Measurements from ENCODE around the gene SRGAP1.

The SRGAP1 gene

DNA sequence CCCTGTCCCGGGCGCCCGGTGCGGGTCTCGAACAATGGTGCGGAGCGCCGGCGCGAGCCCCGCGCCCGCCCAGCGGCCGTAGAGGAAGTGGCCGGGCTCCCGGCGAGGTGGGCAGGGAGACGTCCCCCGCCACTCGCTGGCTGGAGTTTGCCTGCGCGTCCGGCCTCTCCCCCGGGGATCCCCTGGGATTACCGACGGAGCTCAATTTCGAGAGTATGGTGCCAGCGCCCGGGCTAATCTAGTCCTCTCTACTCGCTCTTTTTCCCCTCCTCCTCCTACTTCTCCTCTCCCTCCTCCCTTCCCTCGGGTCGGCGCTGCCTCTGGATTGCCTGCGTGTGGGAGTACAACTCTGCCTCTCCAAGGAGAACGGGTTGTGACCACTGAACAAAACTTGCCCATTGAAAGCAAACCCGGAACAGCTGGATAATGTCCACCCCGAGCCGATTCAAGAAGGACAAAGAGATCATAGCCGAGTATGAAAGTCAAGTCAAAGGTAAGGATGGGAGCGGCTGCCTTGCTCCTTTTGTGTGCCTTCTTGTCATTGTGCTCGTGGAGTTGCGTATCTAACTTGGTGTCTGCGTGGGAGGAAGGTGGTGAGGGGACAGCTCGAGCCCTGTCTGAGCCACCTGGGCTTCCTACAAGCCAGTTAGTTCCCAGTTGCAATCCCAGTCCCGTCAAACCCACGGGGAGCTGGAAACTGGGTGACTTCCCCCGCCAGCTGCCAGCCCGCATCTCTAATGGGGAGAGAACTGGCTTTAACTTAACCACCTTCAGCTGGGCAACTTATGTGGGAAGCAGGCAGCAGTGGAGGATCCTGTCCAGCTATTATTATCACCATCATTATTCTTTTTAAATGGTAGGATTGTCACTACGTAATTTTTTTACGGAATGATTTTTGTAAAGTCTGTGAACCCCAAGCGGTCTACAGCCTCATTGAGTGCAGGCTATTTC is at the start of gene SRGAP1:
SRGAP1 (plus strand) TSS at position 310 of the 951 bp plus-strand sequence; CDS start at position 427, 117 bp downstream.
- peak; percentile 6 for DNase-seq

DNA sequence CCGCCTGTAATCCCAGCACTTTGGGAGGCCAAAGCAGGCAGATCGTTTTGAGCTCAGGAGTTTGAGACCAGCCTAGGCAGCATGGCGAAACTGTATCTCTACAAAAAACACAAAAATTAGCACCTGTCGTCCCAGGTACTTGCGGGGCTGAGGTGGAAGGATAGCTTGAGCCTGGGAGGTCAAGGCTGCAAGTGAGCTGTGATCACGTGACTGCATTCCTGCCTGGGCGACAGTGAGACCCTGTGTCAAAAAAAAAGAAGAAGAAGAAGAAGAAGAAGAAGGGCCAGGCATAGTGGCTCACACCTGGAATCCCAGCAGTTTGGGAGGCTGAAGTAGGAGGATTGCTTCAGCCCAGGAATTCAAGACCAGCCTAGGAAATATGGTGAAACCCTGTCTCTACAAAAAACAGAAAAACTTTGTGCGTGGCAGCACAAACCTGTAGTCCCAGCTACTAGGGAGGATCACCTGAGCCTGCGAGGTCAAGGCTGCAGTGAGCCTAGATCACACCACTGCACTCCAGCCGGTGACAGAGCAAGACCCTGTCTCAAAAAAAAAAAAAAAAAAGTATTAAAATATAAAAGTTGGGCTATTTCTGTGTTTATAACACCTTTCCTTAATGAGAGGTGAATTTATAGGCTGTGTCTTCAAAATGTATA is 49.3 kb upstream of the SRGAP1 start:
- DNase-seq = no peak

DNA sequence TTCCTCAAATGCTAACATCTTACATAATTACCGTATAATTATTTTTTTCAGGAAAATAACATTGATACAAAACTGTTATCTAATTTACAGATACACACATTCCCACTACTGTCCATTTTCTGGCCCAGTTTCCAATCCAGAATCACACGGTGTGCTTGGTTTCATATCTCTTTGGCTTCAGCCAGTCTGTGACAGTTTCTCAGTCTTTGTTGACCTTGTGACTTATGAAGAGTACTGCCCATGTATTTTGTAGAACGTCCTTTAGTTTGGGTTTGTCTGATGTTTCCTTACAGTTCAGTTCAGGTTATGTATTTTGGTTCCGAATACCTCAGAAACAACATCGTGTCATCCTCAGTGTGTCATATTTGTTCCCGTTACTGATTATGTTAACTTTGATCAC is 48.6 kb upstream of the SRGAP1 start:
- peak; percentile 4 for DNase-seq

DNA sequence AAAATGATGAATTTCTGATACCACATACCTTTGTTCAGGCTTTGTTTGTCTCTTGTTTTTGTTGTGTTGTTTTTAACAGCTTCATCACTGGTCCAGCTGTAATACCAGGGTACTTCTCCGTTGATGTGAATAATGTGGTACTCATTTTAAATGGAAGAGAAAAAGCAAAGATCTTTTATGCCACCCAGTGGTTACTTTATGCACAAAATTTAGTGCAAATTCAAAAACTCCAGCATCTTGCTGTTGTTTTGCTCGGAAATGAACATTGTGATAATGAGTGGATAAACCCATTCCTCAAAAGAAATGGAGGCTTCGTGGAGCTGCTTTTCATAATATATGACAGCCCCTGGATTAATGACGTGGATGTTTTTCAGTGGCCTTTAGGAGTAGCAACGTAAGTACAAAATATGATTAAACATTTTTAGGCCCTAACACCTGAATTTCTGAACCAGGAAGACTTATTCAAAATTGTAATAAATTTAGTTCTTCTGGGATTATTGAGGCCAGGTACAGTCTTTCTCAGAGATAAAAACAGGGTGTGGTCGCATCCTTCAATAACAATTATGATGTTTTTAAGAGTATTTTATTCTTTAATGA is 42.4 kb upstream of the SRGAP1 start:
- DNase-seq = peak; percentile 46

DNA sequence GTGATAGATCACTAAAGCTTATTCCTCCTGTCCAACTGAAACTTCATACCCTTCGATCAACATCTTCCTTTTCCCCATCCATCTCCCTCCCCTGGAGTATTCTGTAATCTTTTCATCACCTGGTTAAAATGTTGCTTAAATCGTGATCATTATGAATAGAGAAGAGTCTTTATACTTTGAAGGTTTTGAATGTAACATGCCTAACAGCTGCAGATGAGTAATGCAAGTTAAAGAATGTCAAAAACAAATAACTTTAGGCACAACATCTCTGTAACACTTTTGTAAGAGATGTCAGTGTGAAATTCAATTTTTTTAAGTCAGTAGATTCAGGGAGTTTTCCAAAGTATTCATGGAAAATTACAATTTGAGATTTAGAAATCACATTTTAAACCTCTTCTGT is 39.8 kb upstream of the SRGAP1 start:
- no peak for DNase-seq

DNA sequence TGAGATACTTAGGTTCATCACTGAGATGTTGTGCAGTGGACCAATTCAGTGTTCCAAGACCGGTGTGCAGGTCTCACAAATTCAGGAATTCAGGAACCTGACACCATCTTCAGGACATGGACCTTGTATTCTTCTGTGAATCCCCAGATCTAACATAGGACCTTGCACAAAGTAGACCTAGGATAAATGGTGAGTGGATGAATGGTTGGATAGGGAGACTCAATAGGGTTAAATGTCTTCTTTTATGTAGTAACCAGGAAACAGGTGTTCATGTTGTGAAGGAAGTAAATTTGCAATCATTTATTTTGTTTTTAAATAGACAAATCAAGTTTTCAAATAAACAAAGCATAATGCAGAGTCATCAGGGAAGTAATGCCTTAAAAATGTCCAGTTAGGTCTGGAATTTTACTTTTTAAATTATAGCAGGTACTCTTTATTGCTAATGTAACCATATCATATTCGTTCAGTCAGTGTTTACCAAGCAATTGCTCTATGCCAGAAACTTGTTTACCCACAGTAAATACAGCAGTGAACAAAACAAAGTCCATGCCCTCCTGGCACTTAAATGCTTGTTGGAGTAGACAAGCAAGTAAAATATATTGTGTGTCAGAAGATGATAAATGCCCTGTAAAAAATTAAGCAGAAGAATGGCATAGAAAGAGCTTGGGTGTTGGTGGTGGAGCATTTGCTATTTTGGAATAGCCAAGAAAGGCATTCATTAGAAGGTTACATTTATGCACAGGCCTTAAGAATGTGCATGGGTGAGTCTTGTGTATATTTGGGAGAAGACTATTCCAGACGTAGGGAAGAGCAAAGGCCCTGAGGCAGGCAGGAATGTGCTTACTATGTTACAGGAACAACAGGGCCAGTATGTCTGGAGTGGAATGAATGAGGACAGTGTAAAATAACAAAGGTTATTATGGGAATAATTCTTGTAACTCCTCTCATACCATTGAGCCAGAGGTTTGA is 38.5 kb upstream of the SRGAP1 start:
- no peak for DNase-seq

DNA sequence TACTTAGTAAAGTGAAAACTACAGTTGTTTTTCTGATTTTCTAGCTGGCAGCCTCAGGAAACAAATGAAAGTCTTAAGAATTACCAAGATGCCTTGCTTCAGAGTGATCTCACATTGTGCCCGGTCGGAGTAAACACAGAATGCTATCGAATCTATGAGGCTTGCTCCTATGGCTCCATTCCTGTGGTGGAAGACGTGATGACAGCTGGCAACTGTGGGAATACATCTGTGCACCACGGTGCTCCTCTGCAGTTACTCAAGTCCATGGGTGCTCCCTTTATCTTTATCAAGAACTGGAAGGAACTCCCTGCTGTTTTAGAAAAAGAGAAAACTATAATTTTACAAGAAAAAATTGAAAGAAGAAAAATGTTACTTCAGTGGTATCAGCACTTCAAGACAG is 35.9 kb upstream of the SRGAP1 start:
- DNase-seq = no peak

DNA sequence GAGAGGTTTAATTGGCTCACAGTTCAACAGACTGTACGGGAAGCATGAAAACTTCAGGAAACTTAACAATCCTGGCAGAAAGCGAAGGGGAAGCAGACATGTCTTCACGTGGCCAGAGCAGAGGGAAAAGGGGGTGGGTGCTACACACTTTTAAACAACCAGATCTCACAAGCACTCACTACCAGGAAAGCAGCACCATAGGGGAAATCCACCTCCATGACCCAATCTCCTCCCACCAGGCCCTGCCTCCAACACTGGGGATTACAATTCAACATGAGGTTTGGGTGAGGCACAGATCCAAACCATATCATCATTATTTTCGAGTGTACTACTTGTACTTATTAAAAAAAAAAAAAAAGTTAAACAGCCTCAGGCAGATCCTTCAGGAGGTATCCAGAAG is 34.9 kb upstream of the SRGAP1 start:
- no peak for DNase-seq

DNA sequence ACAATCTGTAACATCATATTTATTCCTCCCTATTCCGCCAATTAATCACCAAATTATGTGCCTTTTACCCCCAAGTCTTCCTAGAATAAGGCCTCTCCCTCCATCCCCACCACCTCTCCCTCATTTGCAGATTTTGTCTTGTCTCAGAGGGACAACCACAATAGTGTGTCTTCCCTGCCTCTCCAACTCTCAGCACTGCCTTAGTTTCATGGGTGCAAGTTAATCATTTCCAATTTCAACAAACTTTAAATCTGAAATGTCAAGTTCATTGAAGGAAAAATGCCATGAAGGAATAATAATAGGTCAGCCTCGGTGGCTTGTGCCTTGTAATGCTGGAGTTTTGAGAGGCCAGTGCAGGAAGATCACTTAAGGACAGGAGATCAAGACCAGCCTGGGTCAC is 33.2 kb upstream of the SRGAP1 start:
- DNase-seq = no peak

DNA sequence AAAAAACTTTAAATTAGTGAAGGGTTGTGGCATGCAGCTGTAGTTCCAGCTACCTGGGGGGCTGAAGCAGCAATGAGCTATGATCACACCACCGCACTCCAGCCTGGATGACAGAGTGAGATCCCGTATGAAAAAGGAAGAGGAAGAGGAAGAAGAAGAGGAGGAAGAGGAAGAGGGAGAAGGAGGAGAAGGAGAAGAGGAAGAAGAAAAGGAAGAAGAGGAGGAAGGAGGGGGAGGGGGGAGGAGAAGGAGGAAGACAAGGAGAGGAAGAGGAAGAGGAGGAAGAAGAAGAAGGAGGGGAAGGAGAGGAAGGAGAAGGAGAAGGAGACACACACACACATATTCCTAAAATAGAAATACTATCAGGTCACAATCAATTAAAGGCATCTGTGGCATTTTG is 32.7 kb upstream of the SRGAP1 start:
- no peak for DNase-seq

DNA sequence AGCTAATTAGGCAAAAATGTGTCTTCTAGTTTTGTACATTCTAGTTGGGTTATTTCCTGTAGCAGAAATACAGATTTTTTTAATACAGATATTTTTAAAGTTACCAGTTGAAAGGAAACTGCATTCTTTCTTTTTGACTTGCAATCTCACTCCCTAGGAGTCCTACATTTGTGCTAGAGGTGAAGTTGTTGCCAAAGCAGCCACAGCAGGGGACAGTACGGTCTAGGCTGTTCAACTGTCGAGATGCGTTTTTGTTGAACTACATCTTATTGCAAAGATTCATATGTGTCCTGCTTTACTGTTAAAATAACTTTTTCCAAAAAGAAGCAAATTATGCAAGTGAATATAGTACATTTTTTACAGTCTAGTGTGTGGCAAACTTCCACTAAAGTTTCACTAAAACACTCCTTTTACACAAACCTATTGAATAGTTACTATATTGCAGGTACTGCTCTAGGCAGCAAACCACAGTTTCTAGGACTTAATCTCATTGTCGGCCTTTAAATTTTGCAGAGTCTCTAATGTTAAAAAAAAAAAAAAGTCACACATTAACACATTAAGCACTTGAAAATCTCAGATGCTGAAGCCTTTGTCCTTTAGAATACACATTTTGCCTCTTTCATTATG is 30.2 kb upstream of the SRGAP1 start:
- no peak for DNase-seq

DNA sequence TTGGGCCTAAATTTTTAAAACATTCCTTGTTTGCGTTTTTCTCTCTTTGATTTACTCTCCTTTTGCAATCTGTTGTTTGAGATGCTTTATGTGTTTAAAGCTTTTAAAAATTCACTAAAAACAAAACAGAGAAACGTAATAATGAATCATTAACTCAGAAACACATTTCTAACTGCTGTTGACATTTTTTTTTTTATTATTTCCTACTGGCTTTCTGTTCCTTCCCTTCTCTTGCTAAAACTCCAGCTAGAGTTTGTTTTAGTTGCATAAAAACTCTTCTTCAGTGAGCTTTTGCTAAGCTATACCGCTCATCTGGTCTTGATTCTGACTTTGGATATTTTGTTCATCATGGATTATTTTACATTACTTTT is 29.0 kb upstream of the SRGAP1 start:
- no peak for DNase-seq

DNA sequence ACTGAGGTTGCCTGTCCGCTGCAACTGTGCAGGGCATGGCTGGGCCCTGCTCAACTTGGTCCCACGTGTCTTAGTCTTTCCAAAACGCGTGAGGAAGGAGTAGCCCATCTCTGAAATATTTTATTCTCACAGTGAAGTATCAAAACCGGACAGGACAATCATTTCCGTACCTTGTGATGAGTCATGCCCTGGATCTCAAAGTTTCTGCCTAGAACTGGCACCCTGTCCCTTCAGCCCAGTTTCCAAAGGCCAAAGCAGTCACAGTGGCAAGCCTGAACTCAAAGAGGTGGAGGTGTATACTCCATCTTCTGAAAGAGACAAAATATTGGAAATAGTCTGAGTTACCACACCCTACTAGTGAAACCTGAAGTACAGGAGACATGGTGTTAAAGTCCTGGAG is 28.5 kb upstream of the SRGAP1 start:
- no peak for DNase-seq

DNA sequence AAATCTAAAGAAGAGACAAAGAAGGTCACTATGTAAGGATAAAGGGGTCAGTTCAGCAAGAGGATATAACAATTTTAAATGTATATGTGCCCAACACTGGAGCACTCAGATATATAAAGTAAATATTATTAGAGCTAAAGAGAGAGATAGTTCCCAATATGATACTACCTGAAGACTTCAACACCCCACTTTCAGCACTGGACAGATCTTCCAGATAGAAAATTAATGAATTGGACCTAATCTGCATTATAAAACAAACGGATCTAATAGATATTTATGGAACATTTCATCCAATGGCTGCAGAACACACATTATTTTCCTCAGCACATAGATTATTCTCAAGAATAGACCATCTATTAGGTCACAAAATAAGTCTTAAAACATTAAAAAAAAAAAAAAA is 24.1 kb upstream of the SRGAP1 start:
- no peak for DNase-seq

DNA sequence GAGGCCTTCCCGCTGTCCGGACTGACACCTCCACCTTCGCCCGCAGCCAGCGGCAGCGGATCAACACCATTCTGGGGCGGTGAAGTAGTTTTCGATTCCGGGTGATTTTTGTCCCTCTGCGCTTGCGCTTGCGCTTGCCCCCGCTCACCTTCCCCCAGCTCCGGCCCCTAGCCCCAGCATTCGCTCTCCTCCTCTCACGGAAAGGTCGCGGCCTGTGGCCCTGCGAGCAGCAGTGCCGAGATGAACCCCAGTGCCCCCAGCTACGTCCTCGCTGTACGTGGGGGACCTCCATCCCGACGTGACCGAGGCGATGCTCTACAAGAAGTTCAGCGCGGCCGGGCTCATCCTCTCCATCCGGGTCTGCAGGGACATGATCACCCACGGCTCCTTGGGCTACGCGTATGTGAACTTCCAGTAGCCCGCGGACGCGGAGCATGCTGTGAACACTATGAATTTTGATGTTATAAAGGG is 22.7 kb upstream of the SRGAP1 start:
- DNase-seq = no peak

DNA sequence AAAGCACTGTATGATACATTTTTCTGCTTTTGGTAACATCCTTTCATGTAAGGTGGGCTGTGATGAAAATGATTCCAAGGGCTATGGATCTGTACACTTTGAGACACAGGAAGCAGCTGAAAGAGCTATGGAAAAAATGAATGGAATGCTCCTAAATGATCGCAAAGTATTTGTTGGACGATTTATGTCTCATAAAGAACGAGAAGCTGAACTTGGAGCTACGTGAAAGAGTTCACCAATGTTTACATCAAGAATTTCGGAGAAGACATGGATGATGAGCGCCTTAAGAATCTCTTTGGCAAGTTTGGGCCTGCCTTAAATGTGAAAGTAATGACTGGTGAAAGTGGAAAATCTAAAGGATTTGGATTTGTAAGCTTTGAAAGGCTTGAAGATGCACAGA is 22.1 kb upstream of the SRGAP1 start:
- no peak for DNase-seq

DNA sequence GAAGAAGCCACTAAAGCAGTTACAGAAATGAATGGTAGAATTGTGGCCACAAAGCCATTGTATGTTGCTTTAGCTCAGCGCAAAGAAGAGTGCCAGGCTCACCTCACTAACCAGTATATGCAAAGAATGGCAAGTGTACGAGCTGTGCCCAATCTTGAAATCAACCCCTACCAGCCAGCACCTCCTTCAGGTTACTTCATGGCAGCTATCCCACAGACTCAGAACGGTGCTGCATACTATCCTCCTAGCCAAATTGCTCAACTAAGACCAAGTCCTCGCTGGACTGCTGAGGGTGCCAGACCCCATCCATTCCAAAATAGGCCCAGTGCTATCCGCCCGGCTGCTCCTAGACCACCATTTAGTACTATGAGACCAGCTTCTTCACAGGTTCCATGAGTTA is 21.5 kb upstream of the SRGAP1 start:
- no peak for DNase-seq

DNA sequence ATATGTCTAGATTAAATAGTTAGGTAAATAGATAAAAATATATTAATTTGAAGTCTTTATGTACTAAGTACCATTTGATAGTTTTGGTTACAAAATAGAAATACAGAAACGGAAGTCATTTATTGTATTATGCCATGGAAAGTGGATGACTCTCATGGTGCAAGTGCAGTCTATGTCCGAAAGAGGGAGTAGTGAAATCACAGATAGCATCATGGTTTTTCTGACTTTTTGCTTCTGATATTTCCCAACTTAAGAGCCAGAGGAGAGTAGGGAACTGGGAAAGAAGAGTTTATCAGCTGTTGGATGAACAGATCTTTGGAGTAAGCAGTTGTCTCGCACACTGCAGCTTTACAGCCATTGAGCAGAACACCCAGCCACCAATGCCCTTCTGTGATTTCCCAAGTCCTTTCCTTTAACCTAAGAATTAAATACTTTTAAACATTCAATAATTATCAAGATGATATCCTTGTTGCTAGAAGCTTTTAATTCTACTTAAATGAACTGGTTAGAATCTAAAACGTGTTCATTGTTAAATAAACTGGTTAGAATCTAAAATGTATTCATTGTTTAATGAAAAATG is 18.4 kb upstream of the SRGAP1 start:
- peak; percentile 46 for DNase-seq

DNA sequence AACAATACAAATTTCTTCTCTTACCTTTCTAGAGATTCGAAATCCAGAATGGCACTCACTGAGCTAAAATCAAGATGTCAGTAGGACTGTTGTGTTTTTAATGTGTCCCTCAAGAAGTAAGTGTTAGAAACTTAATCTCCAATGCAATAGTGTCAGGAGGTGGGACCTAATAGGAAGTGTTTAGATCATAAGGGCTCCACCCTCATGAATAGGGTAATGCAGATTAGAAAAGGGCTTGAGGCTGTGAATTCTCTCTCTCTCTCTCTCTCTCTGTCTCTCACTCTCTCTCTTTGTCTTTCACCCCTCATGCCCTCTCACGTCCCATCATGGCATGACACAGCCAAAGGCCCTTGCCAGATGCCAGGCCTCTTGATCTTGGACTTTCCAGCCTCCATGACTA is 15.6 kb upstream of the SRGAP1 start:
- no peak for DNase-seq

DNA sequence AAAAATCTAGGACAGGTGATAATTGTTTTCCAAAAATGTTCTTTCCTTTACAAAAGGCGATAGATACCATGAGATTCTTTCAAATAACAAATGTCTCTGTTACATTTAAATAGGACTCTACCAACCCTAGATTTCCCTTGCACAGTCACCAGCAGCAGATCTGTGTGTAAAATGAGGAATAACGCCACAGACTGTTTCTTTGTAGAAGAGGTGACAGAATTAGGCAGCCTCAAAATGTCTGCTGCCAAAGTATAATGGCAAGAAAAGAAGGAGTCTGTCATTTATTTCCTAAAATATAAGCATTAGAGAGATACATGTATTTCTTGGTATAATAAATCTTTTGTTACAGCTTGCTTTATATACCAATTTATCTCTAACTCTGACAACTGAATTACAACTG is 8.5 kb upstream of the SRGAP1 start:
- no peak for DNase-seq

DNA sequence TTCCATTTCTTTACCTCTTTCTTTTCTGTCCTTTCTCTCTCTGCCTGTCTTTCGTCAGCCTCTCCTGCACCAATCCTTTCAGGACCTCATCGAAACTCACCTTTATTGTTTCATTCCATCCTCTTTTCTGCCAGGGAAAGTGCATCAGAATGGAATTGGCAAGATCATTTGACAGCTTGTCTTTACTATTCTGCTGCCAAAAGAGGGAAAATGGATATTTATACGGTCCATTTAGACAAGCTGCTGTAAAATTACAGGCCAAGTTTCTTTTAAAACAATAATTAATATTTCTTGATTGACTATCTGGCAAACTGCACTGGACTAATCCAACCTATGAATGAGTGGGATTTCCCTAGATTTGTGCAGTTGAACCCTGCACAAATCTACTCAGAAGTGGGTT is 7.6 kb upstream of the SRGAP1 start:
- DNase-seq = no peak

DNA sequence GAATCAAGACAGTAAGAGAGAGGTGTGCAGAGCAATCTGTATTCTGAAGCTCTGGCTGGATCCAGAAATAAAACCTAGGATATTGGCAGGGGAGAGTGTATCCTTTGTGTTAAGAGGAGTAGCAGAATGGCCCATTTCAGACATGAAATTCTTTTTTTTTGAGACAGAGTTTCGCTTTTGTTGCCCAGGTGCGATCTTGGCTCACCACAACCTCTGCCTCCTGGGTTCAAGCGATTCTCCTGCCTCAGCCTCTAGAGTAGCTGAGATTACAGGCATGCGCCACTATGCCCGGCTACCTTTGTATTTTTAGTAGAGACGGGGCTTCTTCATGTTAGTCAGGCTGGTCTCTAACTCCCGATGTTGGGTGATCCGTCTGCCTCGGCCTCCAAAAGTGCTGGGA is 6.1 kb upstream of the SRGAP1 start:
- DNase-seq = no peak

Measured in hematopoietic multipotent progenitor cell treated with erythropoietin and hydrocortisone succinate and interleukin-3 and kit ligand, for 8 days (in vitro differentiated cells).